K562 (cell line): Measurements from ENCODE around the gene NDUFB10. TPM values are rescaled to one million over a fixed set of nuclear protein-coding genes. Genes with fewer than 3 reads are reported as not detected.

Experiments
- ARID3A ChIP-seq: IDR thresholded peaks from 2 replicates; pipeline ENCODE4 v1.6.1; 2012; ENCODE audit warnings: low read depth, low read length, improper control_type of control experiment, borderline replicate concordance
- BRD9 ChIP-seq: fragments of 450-650 bp; IDR thresholded peaks from 2 replicates; pipeline ENCODE4 v1.6.1; 2018; ENCODE audit warnings: low read depth; ENCODE audit not compliant: partially characterized antibody
- BRF1 ChIP-seq: IDR thresholded peaks from 3 replicates; pipeline ENCODE4 v1.6.1; 2011; ENCODE audit warnings: borderline replicate concordance, mild to moderate bottlenecking; ENCODE audit not compliant: insufficient read length; ENCODE audit errors: extremely low read depth
- CREBBP ChIP-seq: IDR thresholded peaks from one replicate; pipeline ENCODE4 v1.6.1; 2012; ENCODE audit warnings: low read depth, mild to moderate bottlenecking, control low read depth, inconsistent platforms, low read length
- CUX1 ChIP-seq: fragments of 200-800 bp; sonication (Bioruptor generic); IDR thresholded peaks from 2 replicates; pipeline ENCODE4 v1.6.1; 2016; ENCODE audit warnings: missing genetic modification characterization, missing compliant biosample characterization
- E2F1 ChIP-seq: sonication (generic); formaldehyde crosslinking; IDR thresholded peaks from 2 replicates; pipeline ENCODE4 v1.8.1; 2023; ENCODE audit warnings: mild to moderate bottlenecking, missing genetic modification reagents, moderate library complexity
- HNRNPL ChIP-seq: fragments of 200-400 bp; formaldehyde crosslinking; IDR thresholded peaks from 2 replicates; pipeline ENCODE4 v1.6.1; 2017; ENCODE audit warnings: low read depth, mild to moderate bottlenecking, low read length
- ID3 ChIP-seq, 2 experiments: fragments of 250-450 bp in 1 of 2; fragments of 450-650 bp in 1 of 2; sonication (Bioruptor Pico) in 1 of 2; IDR thresholded peaks; 2 replicates each; pipeline versions ENCODE4 v1.6.1 to v1.8.0; 2016 to 2021; ENCODE audit warnings: mild to moderate bottlenecking in 2 of 2, moderate library complexity in 2 of 2, missing compliant biosample characterization in 1 of 2, missing genetic modification characterization in 1 of 2
- MBD2 ChIP-seq: sonication (generic); IDR thresholded peaks from 2 replicates; pipeline ENCODE4 v1.6.1; 2016; ENCODE audit warnings: low read depth, borderline replicate concordance
- MXI1 ChIP-seq: IDR thresholded peaks from 2 replicates; pipeline ENCODE4 v1.6.1; 2011; ENCODE audit warnings: low read depth, mild to moderate bottlenecking, improper control_type of control experiment, low read length
- NFIX ChIP-seq: fragments of 250-450 bp; sonication (Bioruptor Pico); IDR thresholded peaks from 2 replicates; pipeline ENCODE4 v1.4.0; 2020; ENCODE audit warnings: low read depth, mild to moderate bottlenecking, moderate library complexity
- RBM15 ChIP-seq: fragments of 200-400 bp; formaldehyde crosslinking; IDR thresholded peaks from 2 replicates; pipeline ENCODE4 v1.6.1; 2018; ENCODE audit warnings: mild to moderate bottlenecking, low read length, moderate library complexity; ENCODE audit not compliant: insufficient read depth
- YY1 ChIP-seq, 3 experiments: IDR thresholded peaks; 2 replicates each; pipeline ENCODE4 v1.6.1; 2011; ENCODE audit warnings: low read length in 2 of 3, mild to moderate bottlenecking in 2 of 3, moderate library complexity in 2 of 3, borderline replicate concordance in 1 of 3, control low read depth in 1 of 3, low read depth in 1 of 3; ENCODE audit not compliant: insufficient read depth in 3 of 3, insufficient replicate concordance in 2 of 3, control insufficient read depth in 1 of 3, insufficient read length in 1 of 3; ENCODE audit errors: extremely low read depth in 1 of 3
- ZFPM2 ChIP-seq: fragments of 250-450 bp; sonication (Bioruptor Pico); IDR thresholded peaks from 2 replicates; pipeline ENCODE4 v1.5.1; 2022; ENCODE audit warnings: mild to moderate bottlenecking
- polyA plus RNA-seq, 8 experiments: library from polyadenylated mRNA; depleted of rRNA in 4 of 8; stranded (reverse) in 5 of 8; unstranded in 3 of 8; fragments of >200 nt; fragmentation: Nextera tagmentation in 2 of 8; fragmentation: Illumina TruSeq in 1 of 8; extraction: Ambion mirVana in 2 of 8; extraction: Trizol in 1 of 8; gene quantifications; 2 replicates each; pipeline versions ENCODE4 v1.2.1 to v1.2.3, GENCODE V29; 2011 to 2014; ENCODE audit warnings: inconsistent platforms in 1 of 8, missing spikeins in 1 of 8
- total RNA-seq, 7 experiments: library from RNA; depleted of rRNA in 6 of 7; stranded (reverse); fragments of >200 nt in 6 of 7; fragmentation: Illumina TruSeq in 2 of 7; extraction: Trizol in 2 of 7; gene quantifications; 2 replicates each; pipeline versions ENCODE4 v1.2.1 to v1.2.3, GENCODE V29; 2011 to 2021; ENCODE audit warnings: low replicate concordance in 1 of 7

NDUFB10 gene
- total and polyA plus RNA-seq, 9 of the 15 experiments (the other 6 are each of a cell fraction or from before 2014, with no cell fraction given): 69.3 to 527 (median 161) TPM

- TF ChIP-seq ID3 (CRISPR knock-in tag; IDR thresholded peaks at IDR 0.05) (no peak), ID3 (tag; IDR thresholded peaks at IDR 0.05) (peak; percentile 46; the same call in 1 of the 2 replicates), ZFPM2 (CRISPR knock-in tag) (0 out of 2 replicates have a peak, but pooled peaks have one; percentile 34), NFIX (CRISPR knock-in tag) (no peak), RBM15 (peak; percentile 65; the same call in 1 of the 2 replicates), BRF1 (no peak), ARID3A (no peak), BRD9 (peak; percentile 98), MXI1 (peak; percentile 72; the same call in 1 of the 2 replicates), HNRNPL (peak; percentile 96), MBD2 (peak; percentile 94), YY1 (IDR thresholded peaks at IDR 0.05; ENCODE audit: borderline replicate concordance in 1 of 3, control insufficient read depth in 1 of 3, extremely low read depth in 1 of 3, insufficient read depth in 3 of 3, insufficient read length in 1 of 3, insufficient replicate concordance in 2 of 3, low read depth in 1 of 3, low read length in 2 of 3) (peak in 2 of 3 experiments; percentile 58 to 80), E2F1 (CRISPR knock-in tag) (peak; percentile 71), CREBBP (no peak), CUX1 (CRISPR knock-in tag) (no peak)
Measured at GRCh38 chr16:1964506-1965395, 5.4 kb downstream of the NDUFB10 start, which contains the start of gene RPS2 (continued).
